SU-DHL-6 (cell line): ENCODE measurements around the gene SAP30L.

Source experiments
- H2AFZ ChIP-seq: fragments of 200-600 bp; sonication (generic); 2 replicates; pipeline ENCODE4 v1.6.1; 2014; ENCODE audit warnings: low read depth, mild to moderate bottlenecking, moderate library complexity, mixed read lengths, antibody characterized with exemption, low read length; ENCODE audit not compliant: severe bottlenecking
- H3F3A ChIP-seq: fragments of 200-600 bp; shearing (Covaris generic); 2 replicates; pipeline ENCODE4 v1.6.0; 2016; ENCODE audit warnings: antibody characterized with exemption, mild to moderate bottlenecking; ENCODE audit not compliant: insufficient read depth
- H3K27ac ChIP-seq: fragments of 200-600 bp; sonication (generic); 2 replicates; pipeline ENCODE4 v1.5.1; 2016; ENCODE audit warnings: low read depth, mild to moderate bottlenecking, low read length, moderate library complexity, mixed read lengths
- H3K27me3 ChIP-seq: fragments of 200-600 bp; sonication (generic), shearing (Covaris generic); 2 replicates; pipeline ENCODE4 v1.6.0; 2014; ENCODE audit warnings: mild to moderate bottlenecking, low read length
- H3K36me3 ChIP-seq: fragments of 200-600 bp; sonication (generic); 2 replicates; pipeline ENCODE4 v1.6.1; 2014; ENCODE audit warnings: mild to moderate bottlenecking, low read length, mixed read lengths
- H3K4me2 ChIP-seq: fragments of 300-600, 200-600 bp; shearing (Covaris generic), sonication (generic); 2 replicates; pipeline ENCODE4 v1.6.0; 2014; ENCODE audit warnings: low read length, low read depth, mild to moderate bottlenecking; ENCODE audit not compliant: poor library complexity, severe bottlenecking
- H3K4me3 ChIP-seq: fragments of 200-600 bp; sonication (generic); 2 replicates; pipeline ENCODE4 v1.5.1; 2014; ENCODE audit warnings: antibody characterized with exemption, low read length, mild to moderate bottlenecking, mixed read lengths; ENCODE audit not compliant: insufficient read depth, poor library complexity, severe bottlenecking
- H3K79me2 ChIP-seq: fragments of 200-600 bp; sonication (generic); 2 replicates; pipeline ENCODE4 v1.6.1; 2014; ENCODE audit warnings: mild to moderate bottlenecking, low read length, moderate library complexity; ENCODE audit not compliant: insufficient read depth
- H3K9ac ChIP-seq: fragments of 200-600 bp; sonication (generic); 2 replicates; pipeline ENCODE4 v1.7.0; 2014; ENCODE audit warnings: mild to moderate bottlenecking, low read length
- H3K9me2 ChIP-seq: fragments of 200-600 bp; sonication (generic); replicated peaks from 2 replicates; pipeline ENCODE4 v1.6.1; 2014; ENCODE audit warnings: low read length; ENCODE audit not compliant: insufficient read depth
- H3K9me3 ChIP-seq: fragments of 200-600 bp; sonication (generic); 2 replicates; pipeline ENCODE4 v1.6.1; 2014; ENCODE audit warnings: low read length, mixed read lengths; ENCODE audit not compliant: insufficient read depth
- H4K20me1 ChIP-seq: fragments of 200-600 bp; sonication (generic); 2 replicates; pipeline ENCODE4 v1.6.1; 2014; ENCODE audit warnings: low read depth, mild to moderate bottlenecking, antibody characterized with exemption, low read length, moderate library complexity, mixed read lengths
- CTCF ChIP-seq: fragments of 200-600 bp; sonication (generic); IDR thresholded peaks from one replicate; pipeline ENCODE4 v1.5.1; 2017; ENCODE audit warnings: antibody characterized with exemption, mild to moderate bottlenecking, low read length, moderate library complexity; ENCODE audit not compliant: insufficient read depth, poor library complexity, severe bottlenecking
- EZH2phosphoT487 ChIP-seq: fragments of 200-600 bp; sonication (generic), shearing (Covaris generic); conservative IDR thresholded peaks from 2 replicates; pipeline ENCODE4 v1.6.1; 2018; ENCODE audit warnings: mild to moderate bottlenecking, antibody characterized with exemption, low read length, moderate library complexity, mixed read lengths

Gene SAP30L

GRCh38 chr5:154485096-154485491 lies 39.3 kb downstream of the SAP30L start:
- TF ChIP-seq CTCF = no peak
- no peak for TF ChIP-seq EZH2phosphoT487
- Histone ChIP-seq H2AFZ (no peak overlapping the region), H3F3A (no peaks in the 10 kb centered on the region), H4K20me1 (no peaks in the 10 kb centered on the region), H3K36me3 (no peaks in the 10 kb centered on the region), H3K9ac (no peak overlapping the region), H3K27ac (no peak overlapping the region), H3K4me3 (no peak overlapping the region), H3K9me2 (no peaks in the 10 kb centered on the region), H3K9me3 (no peaks in the 10 kb centered on the region), H3K4me2 (no peak overlapping the region), H3K27me3 (no peaks in the 10 kb centered on the region), H3K79me2 (no peaks in the 10 kb centered on the region)

GRCh38 chr5:154485850-154486426 lies 40.1 kb downstream of the SAP30L start:
- Histone ChIP-seq H3K79me2 (no peaks in the 10 kb centered on the region), H3K9ac (no peak overlapping the region), H3K27me3 (no peaks in the 10 kb centered on the region), H4K20me1 (no peaks in the 10 kb centered on the region), H3K36me3 (no peaks in the 10 kb centered on the region), H2AFZ (no peak overlapping the region), H3K4me2 (no peak overlapping the region), H3F3A (no peaks in the 10 kb centered on the region), H3K9me2 (no peaks in the 10 kb centered on the region), H3K27ac (no peak overlapping the region), H3K9me3 (no peaks in the 10 kb centered on the region), H3K4me3 (no peak overlapping the region)
- TF ChIP-seq EZH2phosphoT487 = no peak
- TF ChIP-seq CTCF = no peak

DNA sequence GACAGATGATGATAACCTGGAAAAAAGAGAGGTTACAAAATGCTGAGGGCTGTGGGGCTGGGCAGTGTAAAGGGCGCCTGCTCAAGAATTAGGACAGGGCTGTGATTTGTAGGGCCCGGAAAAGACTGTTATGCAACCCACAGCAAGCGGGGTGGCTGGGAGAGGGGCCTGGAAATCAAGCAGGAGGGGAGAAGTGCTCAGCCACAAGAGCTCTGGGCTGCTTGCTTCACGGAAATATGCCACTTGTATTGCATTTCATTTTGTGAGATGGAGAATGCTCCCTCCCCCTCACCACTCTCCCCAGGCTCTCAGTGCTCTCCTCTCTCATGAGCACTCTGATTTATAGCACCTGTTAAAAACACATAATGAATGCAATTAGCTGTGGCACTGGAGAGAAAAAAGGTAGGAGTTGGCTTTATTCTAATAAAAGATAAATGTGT lies 40.6 kb downstream of the SAP30L start:
- H4K20me1 ChIP-seq = no peaks in the 10 kb centered on the region
- no peaks in the 10 kb centered on the region for H3F3A ChIP-seq
- no peak for TF ChIP-seq CTCF
- no peak for TF ChIP-seq EZH2phosphoT487
- H3K36me3 ChIP-seq = no peaks in the 10 kb centered on the region
- no peaks in the 10 kb centered on the region for H3K9me2 ChIP-seq
- no peak overlapping the region for H3K4me2 ChIP-seq
- no peaks in the 10 kb centered on the region for H3K9me3 ChIP-seq
- H2AFZ ChIP-seq = no peak overlapping the region
- no peaks in the 10 kb centered on the region for H3K79me2 ChIP-seq
- no peak overlapping the region for H3K27ac ChIP-seq
- no peak overlapping the region for H3K9ac ChIP-seq
- no peaks in the 10 kb centered on the region for H3K27me3 ChIP-seq
- no peak overlapping the region for H3K4me3 ChIP-seq

DNA sequence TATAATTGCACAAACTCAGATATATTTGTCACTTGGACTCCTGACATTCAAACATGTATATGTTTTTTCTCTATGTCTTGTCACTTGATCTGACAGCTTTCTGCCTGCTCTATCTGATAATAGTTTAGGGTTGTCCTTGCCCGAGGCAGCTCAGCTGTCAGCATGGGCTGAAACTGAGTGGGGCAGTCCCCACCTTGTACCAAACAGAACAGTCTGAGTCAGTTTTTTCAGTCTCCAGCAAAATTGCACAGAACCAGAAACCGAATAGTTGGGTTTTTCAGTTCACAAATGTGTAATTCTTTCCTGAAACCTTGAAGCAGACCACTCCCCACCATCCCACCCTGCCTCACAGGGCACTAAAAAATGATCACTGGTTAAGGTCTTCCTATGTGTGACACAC lies 41.7 kb downstream of the SAP30L start:
- no peaks in the 10 kb centered on the region for H3K27me3 ChIP-seq

More for the DNA sequence above, 41.7 kb downstream of the SAP30L start:
- no peaks in the 10 kb centered on the region for H3K79me2 ChIP-seq
- H2AFZ ChIP-seq = no peak overlapping the region
- H3K9ac ChIP-seq = no peak overlapping the region
- no peak overlapping the region for H3K4me2 ChIP-seq
- no peaks in the 10 kb centered on the region for H3F3A ChIP-seq
- no peak overlapping the region for H3K4me3 ChIP-seq
- no peak for TF ChIP-seq CTCF
- TF ChIP-seq EZH2phosphoT487 = no peak
- H3K9me2 ChIP-seq = no peaks in the 10 kb centered on the region
- no peaks in the 10 kb centered on the region for H4K20me1 ChIP-seq
- no peak overlapping the region for H3K27ac ChIP-seq
- H3K36me3 ChIP-seq = no peaks in the 10 kb centered on the region
- no peaks in the 10 kb centered on the region for H3K9me3 ChIP-seq
